Measurements from ENCODE around the gene JAK1. TPM values are rescaled to one million over a fixed set of nuclear protein-coding genes. Genes with fewer than 3 reads are reported as not detected.

JAK1 gene
- total and polyA plus RNA-seq, 10 donors: 46.6 to 270 (median 205) TPM

- H3K36me3 ChIP-seq: no peaks in the 10 kb centered on the region
- H3K27ac ChIP-seq: no peak overlapping the region
- H3K4me3 ChIP-seq: no peak overlapping the region
- TF ChIP-seq CTCF (IDR thresholded peaks at IDR 0.05 in 8 of 11, conservative IDR thresholded peaks at IDR 0.05 in 3 of 11) (no peak), POLR2A (IDR thresholded peaks at IDR 0.05) (no peak), POLR2AphosphoS5 (IDR thresholded peaks at IDR 0.05) (no peak)
- intact Hi-C loops (cut with DNase I; ENCODE audit: low total_unique reads): no loop called here
- H3K9me3 ChIP-seq: no peaks in the 10 kb centered on the region
- no peaks in the 10 kb centered on the region for H3K4me1 ChIP-seq
- WGBS, 5 donors: 82 to 97% (median 91%) methylated on average over 2 of the region's 2 CpGs
- no peaks in the 10 kb centered on the region for H3K27me3 ChIP-seq (replicated peaks in 1 of 7)
- DNase-seq: no peak
Observed at GRCh38 chr1:64974288-64974825, 8.0 kb upstream of the JAK1 start.

- WGBS, 5 donors: 71 to 91% (median 84%) methylated on average over 3 of the region's 3 CpGs
Observed at GRCh38 chr1:64973061-64973647, 6.8 kb upstream of the JAK1 start.

GRCh38 chr1:64969305-64970046 lies 3.1 kb upstream of the JAK1 start:
- Histone ChIP-seq H3K4me3 (no peak overlapping the region), H3K4me1 (peaks cover 4 to 27% (median 15%) of the 10 kb centered on the region in 6 donors), H3K27ac (no peak overlapping the region), H3K9me3 (no peaks in the 10 kb centered on the region), H3K36me3 (no peaks in the 10 kb centered on the region), H3K27me3 (replicated peaks in 1 of 7) (no peaks in the 10 kb centered on the region)
- no peak for TF ChIP-seq CTCF (IDR thresholded peaks at IDR 0.05 in 8 of 11, conservative IDR thresholded peaks at IDR 0.05 in 3 of 11)
- TF ChIP-seq POLR2A (IDR thresholded peaks at IDR 0.05): no peak
- no peak for TF ChIP-seq POLR2AphosphoS5 (IDR thresholded peaks at IDR 0.05)
- WGBS, 5 donors: 74 to 89% (median 79%) methylated on average over 9 of the region's 9 CpGs
- intact Hi-C loops (cut with DNase I; ENCODE audit: low total_unique reads): loop anchor here (10.0 kb wide), 2 partner anchors 55 to 105 kb away; no protein-coding TSS in a partner anchor
- no peak for DNase-seq

More at GRCh38 chr1:64973061-64973647, 6.8 kb upstream of the JAK1 start:
- H3K27me3 ChIP-seq (replicated peaks in 1 of 7): no peaks in the 10 kb centered on the region
- H3K27ac ChIP-seq: no peak overlapping the region
- intact Hi-C loops (cut with DNase I; ENCODE audit: low total_unique reads): no loop called here
- no peak overlapping the region for H3K4me3 ChIP-seq
- no peaks in the 10 kb centered on the region for H3K36me3 ChIP-seq
- TF ChIP-seq POLR2AphosphoS5 (IDR thresholded peaks at IDR 0.05): no peak
- no peak for TF ChIP-seq CTCF (IDR thresholded peaks at IDR 0.05 in 8 of 11, conservative IDR thresholded peaks at IDR 0.05 in 3 of 11)
- no peak for TF ChIP-seq POLR2A (IDR thresholded peaks at IDR 0.05)
- no peak for DNase-seq
- H3K9me3 ChIP-seq: no peaks in the 10 kb centered on the region
- peaks cover 0 to 1% (median 0%) of the 10 kb centered on the region in 6 donors for H3K4me1 ChIP-seq

- H3K4me1 ChIP-seq: peaks cover 23 to 48% (median 36%) of the 10 kb centered on the region in 6 donors
- no peaks in the 10 kb centered on the region for H3K27me3 ChIP-seq (replicated peaks in 1 of 7)
- no peaks in the 10 kb centered on the region for H3K9me3 ChIP-seq
- H3K4me3 ChIP-seq: peak overlapping the region in 2 of 8 donors; percentile 82 to 89
- intact Hi-C loops (cut with DNase I; ENCODE audit: low total_unique reads): loop anchor here (10.0 kb wide), 2 partner anchors 53 to 103 kb away; no protein-coding TSS in a partner anchor
- no peaks in the 10 kb centered on the region for H3K36me3 ChIP-seq
- TF ChIP-seq CTCF (IDR thresholded peaks at IDR 0.05 in 8 of 11, conservative IDR thresholded peaks at IDR 0.05 in 3 of 11): no peak
- TF ChIP-seq POLR2AphosphoS5 (IDR thresholded peaks at IDR 0.05): no peak
- no peak for TF ChIP-seq POLR2A (IDR thresholded peaks at IDR 0.05)
- H3K27ac ChIP-seq: peak overlapping the region in 1 of 8 donors; percentile 98
- 70 to 80% (median 75%) methylated on average over 6 of the region's 6 CpGs for WGBS, 5 donors
- DNase-seq: peak; percentile 78
Observed at GRCh38 chr1:64967381-64967780, 1.0 kb upstream of the JAK1 start.

All from spleen (tissue), 11 donors.